NB4 (cell line): ENCODE data around the gene CAMKMT.

ENCODE experiments used
- DNase-seq: peaks from one replicate; pipeline ENCODE4 v3.0.0; 2010; ENCODE audit warnings: low read depth
- H3K4me3 ChIP-seq: one replicate; pipeline ENCODE4 v1.5.1; 2011; ENCODE audit warnings: mild to moderate bottlenecking, low read depth, low read length, moderate library complexity
- MYC ChIP-seq: IDR thresholded peaks from 2 replicates; pipeline ENCODE4 v1.6.1; 2011; ENCODE audit warnings: low read depth, low read length
- POLR2A ChIP-seq: IDR thresholded peaks from 2 replicates; pipeline ENCODE4 v1.6.1; 2011; ENCODE audit warnings: mild to moderate bottlenecking; ENCODE audit not compliant: insufficient read length; ENCODE audit errors: extremely low read depth
- TF ChIP-seq, protein P1 (sequence below): IDR thresholded peaks from 2 replicates; pipeline ENCODE4 v1.6.1; 2011; ENCODE audit warnings: low read depth, low read length
- TF ChIP-seq, protein P2 (sequence below): IDR thresholded peaks from one replicate; pipeline ENCODE4 v1.5.1; 2012; ENCODE audit warnings: low read depth, low read length

CAMKMT gene

DNA sequence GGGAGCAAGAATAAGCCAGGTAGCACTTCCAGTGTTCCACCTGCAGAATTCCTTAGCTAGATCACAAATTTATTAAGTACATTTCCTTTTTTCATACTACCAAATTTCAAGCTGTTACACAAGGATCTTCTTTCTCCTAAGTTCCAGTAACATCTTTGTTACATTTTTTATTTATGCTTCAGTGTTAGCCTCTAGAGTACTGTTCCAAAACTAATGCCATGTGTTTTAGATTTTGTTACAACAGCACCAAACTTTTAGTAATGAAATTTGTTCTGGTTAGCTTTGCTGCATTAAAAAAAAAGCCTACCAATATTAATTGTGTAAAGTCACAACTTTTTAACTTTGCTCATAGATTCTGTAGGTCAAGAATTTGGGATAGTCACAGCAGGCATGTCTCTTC, 161.1 kb downstream of the CAMKMT start:
- H3K4me3 ChIP-seq: no peak overlapping the region
- no peak for DNase-seq
- TF ChIP-seq POLR2A: no peak
- TF ChIP-seq MYC: no peak
- TF ChIP-seq, protein P1, sequence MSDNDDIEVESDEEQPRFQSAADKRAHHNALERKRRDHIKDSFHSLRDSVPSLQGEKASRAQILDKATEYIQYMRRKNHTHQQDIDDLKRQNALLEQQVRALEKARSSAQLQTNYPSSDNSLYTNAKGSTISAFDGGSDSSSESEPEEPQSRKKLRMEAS: no peak
- TF ChIP-seq, protein P2, sequence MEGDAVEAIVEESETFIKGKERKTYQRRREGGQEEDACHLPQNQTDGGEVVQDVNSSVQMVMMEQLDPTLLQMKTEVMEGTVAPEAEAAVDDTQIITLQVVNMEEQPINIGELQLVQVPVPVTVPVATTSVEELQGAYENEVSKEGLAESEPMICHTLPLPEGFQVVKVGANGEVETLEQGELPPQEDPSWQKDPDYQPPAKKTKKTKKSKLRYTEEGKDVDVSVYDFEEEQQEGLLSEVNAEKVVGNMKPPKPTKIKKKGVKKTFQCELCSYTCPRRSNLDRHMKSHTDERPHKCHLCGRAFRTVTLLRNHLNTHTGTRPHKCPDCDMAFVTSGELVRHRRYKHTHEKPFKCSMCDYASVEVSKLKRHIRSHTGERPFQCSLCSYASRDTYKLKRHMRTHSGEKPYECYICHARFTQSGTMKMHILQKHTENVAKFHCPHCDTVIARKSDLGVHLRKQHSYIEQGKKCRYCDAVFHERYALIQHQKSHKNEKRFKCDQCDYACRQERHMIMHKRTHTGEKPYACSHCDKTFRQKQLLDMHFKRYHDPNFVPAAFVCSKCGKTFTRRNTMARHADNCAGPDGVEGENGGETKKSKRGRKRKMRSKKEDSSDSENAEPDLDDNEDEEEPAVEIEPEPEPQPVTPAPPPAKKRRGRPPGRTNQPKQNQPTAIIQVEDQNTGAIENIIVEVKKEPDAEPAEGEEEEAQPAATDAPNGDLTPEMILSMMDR: no peak

DNA sequence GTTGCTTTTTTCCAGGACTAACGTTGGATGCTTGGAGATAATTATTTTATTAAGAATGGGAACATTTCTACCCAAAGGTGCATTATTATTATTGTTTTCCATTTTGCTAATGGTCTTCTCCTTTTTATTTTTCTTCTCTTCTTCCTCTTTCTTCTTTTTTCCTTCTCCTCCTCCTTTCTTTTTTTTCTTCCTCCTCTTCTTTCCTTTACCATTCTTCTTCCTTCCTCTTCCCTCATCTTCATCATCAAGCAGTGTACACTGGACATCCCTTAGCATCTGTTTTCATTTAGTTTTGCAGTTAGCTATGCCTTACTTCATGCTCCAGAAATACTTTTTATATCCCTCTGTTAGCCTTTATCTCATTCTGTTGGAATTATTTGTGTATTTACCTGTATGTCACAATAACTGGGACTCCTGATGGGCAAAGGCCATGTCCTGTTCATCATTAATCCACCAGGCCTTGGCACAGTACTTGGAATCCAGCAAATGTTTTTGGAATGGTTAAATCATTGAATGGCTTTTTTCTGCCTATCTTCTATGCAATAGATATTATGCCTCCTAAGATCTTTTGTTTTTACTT, 162.7 kb downstream of the CAMKMT start:
- TF ChIP-seq MYC (no peak), POLR2A (no peak)
- TF ChIP-seq, protein P2: no peak
- TF ChIP-seq, protein P1: no peak
- DNase-seq: no peak
- no peak overlapping the region for H3K4me3 ChIP-seq

DNA sequence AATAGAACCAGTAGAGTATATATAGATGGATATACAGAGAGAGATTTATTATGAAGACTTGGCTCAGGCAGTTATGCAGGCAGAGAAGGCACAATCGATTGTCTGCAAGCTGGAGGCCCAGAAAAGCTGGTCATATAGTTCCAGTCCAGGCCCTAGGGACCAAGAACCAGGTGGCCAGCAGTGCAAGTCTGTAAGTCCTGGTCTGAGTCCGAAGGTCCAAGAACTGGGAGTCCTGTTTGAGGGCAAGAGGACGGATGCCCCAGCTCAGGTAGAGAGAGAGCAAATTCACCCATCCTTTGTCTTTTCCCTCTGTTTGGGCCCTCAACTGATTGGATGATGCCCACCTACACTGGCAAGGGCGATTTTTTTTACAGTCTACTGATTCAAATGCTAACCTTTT, 164.6 kb downstream of the CAMKMT start:
- TF ChIP-seq MYC (no peak), POLR2A (no peak)
- TF ChIP-seq, protein P2: no peak
- TF ChIP-seq, protein P1: no peak
- DNase-seq: no peak
- no peak overlapping the region for H3K4me3 ChIP-seq

DNA sequence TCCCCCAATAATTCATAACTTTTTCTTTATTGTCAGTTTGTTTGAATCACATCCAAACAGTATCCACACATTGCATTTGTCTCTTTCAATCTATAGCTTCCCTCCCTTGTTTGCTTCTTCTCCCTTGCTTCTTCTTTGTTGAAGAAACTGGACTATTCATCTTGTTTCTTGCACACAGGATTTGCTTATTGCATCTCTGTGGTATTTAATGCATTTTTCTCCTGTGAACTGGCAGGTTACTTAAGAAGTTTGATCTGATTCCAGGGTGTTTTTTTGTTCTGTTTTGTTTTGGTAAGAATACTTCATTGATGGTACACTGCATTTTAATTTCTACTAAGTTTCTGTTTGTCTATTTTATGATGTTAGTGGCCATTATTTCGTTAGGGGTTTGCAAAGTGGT, 166.8 kb downstream of the CAMKMT start:
- no peak for DNase-seq
- no peak overlapping the region for H3K4me3 ChIP-seq
- TF ChIP-seq, protein P1: no peak
- TF ChIP-seq MYC (no peak), POLR2A (no peak)
- TF ChIP-seq, protein P2: no peak

DNA sequence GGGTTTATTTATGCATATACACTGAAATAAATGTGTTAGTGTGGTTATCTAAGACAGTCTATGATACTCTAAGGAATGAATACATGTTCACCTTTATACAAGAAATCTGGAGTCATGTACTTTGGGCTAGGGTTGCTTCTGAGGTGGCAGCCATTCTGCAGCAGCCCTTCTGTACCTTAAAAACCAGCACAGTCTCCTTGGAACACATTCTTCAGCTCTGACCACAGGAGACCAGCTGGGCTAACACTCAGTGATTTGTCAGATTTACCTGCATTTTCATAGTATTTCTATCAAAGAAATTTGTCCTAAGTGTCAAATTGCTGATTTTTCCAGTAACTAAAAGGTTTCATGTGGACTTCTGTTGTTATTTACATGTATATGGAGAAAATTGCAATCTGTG, 167.7 kb downstream of the CAMKMT start:
- no peak for DNase-seq
- no peak for TF ChIP-seq POLR2A
- TF ChIP-seq, protein P2: no peak
- no peak for TF ChIP-seq MYC
- TF ChIP-seq, protein P1: no peak
- H3K4me3 ChIP-seq: no peak overlapping the region

DNA sequence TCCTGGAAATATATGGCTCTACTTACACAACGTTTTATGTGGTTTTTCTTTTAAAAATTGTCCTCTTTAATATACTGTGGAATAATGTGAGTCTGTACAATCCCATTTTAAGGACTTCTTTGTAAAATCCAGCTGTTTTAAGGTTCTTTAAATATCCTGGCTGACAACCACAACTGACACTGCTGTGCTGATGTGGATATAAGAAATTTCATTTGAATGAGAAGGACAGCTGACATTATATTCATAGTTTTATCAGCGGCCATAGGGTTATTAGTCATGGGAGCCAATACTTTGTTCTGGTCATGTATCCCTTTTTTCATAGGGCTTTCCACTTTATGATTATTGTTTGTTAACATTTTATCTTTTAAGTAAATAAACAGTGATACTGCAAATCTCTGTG, 169.5 kb downstream of the CAMKMT start:
- no peak overlapping the region for H3K4me3 ChIP-seq
- no peak for DNase-seq
- TF ChIP-seq, protein P2: no peak
- TF ChIP-seq MYC: no peak
- TF ChIP-seq, protein P1: no peak
- TF ChIP-seq POLR2A: no peak
